ENCODE results near the gene WDR47. TPM values are rescaled to one million over a fixed set of nuclear protein-coding genes. Genes with fewer than 3 reads are reported as not detected.
A peak's percentile ranks its signal among the peaks of the same experiment; 100 is the strongest.

Gene WDR47
- total RNA-seq, 1 experiment from 2014 or later, result 6.6 TPM

- H3K27me3 ChIP-seq (ENCODE audit: insufficient read depth, low read length), result no peaks in the 10 kb centered on the region
- no peak overlapping the region for H3K23ac ChIP-seq (ENCODE audit: insufficient read length, low read depth, low read length)
- H2BK12ac ChIP-seq (ENCODE audit: insufficient read length, low read depth, low read length), result no peak overlapping the region
- Mint-ChIP-seq H3K4me3 (peak overlapping the region; percentile 91 to 92), H3K9me3 (no peaks in the 10 kb centered on the region; a peak in 1 of 5 replicates), H3K27ac (peak overlapping the region; percentile 94 to 96 (median 95)), H3K36me3 (ENCODE audit: insufficient read depth in 1 of 3, low read depth in 3 of 3) (peaks cover 0 to 17% (median 13%) of the 10 kb centered on the region in 3 experiments; a peak in 5 of 7 replicates), H3K4me1 (peaks cover 20 to 24% of the 10 kb centered on the region in 2 experiments), H3K27me3 (ENCODE audit: low read depth) (no peaks in the 10 kb centered on the region; the same call in 1 of the 2 replicates)
- no peaks in the 10 kb centered on the region for H4K20me1 ChIP-seq (ENCODE audit: control insufficient read depth, insufficient read depth, insufficient read length)
- H3K56ac ChIP-seq (ENCODE audit: insufficient read length, low read depth, low read length), result no peak overlapping the region
- no peak overlapping the region for H3K4ac ChIP-seq (ENCODE audit: low read depth, low read length)
- WGBS (ENCODE audit: extremely low coverage, insufficient read length, low lambda C conversion rate), result no CpG with 5 or more reads among the region's 13 CpGs
- H4K5ac ChIP-seq (ENCODE audit: insufficient read length, low read depth, low read length), result no peak overlapping the region
- H2AFZ ChIP-seq (ENCODE audit: low read length), result peak overlapping the region; percentile 84
- no peak for TF ChIP-seq CTCF (conservative IDR thresholded peaks at IDR 0.05)
- H3T11ph ChIP-seq (ENCODE audit: low read length), result no peak overlapping the region
- no peaks in the 10 kb centered on the region for H3K9me3 ChIP-seq (ENCODE audit: control insufficient read depth, low read depth, low read length)
- H3K23me2 ChIP-seq (ENCODE audit: insufficient read length, low read depth, low read length, poor library complexity, severe bottlenecking), result peaks cover 6% of the 10 kb centered on the region
- H2AK5ac ChIP-seq (ENCODE audit: insufficient read length, low read length), result no peak overlapping the region
- H4K91ac ChIP-seq (ENCODE audit: insufficient read length, low read depth, low read length), result no peak overlapping the region
- H3K9ac ChIP-seq (ENCODE audit: extremely low read depth, insufficient read length, low read length), result peak overlapping the region; percentile 82
- no peak overlapping the region for H4K8ac ChIP-seq (replicated peaks; ENCODE audit: insufficient read length, low read depth, low read length)
- no peaks in the 10 kb centered on the region for H3K79me1 ChIP-seq (ENCODE audit: insufficient read depth, low read depth, low read length, poor library complexity, severe bottlenecking)
- no peak overlapping the region for H3K14ac ChIP-seq (ENCODE audit: insufficient read depth, low read length)
- no peaks in the 10 kb centered on the region for H3K4me1 ChIP-seq (ENCODE audit: insufficient read depth, low read length)
- H2BK120ac ChIP-seq (ENCODE audit: low read depth, low read length, poor library complexity, severe bottlenecking), result no peak overlapping the region
- H3K18ac ChIP-seq (ENCODE audit: insufficient read length, low read depth, low read length), result no peak overlapping the region
- no peak overlapping the region for H2BK5ac ChIP-seq (ENCODE audit: insufficient read length, low read length)
- peak overlapping the region; percentile 42 for H3K4me2 ChIP-seq (ENCODE audit: insufficient read depth, insufficient read length, low read length)
- no peak overlapping the region for H2BK20ac ChIP-seq (ENCODE audit: low read depth, low read length, poor library complexity, severe bottlenecking)
- DNase-seq, result no peak
- no peak overlapping the region for H2BK15ac ChIP-seq (ENCODE audit: low read depth, low read length)
- H3K79me2 ChIP-seq (ENCODE audit: insufficient read depth, low read length), result 0 out of 2 replicates have a peak, but pooled peaks cover 2% of the 10 kb centered on the region
- H3K27ac ChIP-seq (ENCODE audit: insufficient read length, low read depth, low read length), result peak overlapping the region; percentile 1
These were observed 49.4 kb upstream of the WDR47 start for GRCh38 chr1:109091078-109091838.
